Left lung (tissue), 10 donors: ENCODE data around the gene HEXIM1. TPM values are rescaled to one million over a fixed set of nuclear protein-coding genes. Genes with fewer than 3 reads are reported as not detected.
A peak's percentile ranks its signal among the peaks of the same experiment; 100 is the strongest.

ENCODE experiments used
- ATAC-seq: fragments of 200-7000 bp; cut with Tn5 transposase; one replicate; pipeline ENCODE4 v1.9.1; 2020; ENCODE audit warnings: moderate library complexity
- DNase-seq, 4 donors: peaks; one replicate each; pipeline ENCODE4 v3.0.0-alpha.2; 2013 to 2020
- H3K27ac ChIP-seq, 2 donors: fragments of 200-600 bp; sonication (generic) in 1 of 2; one replicate each; pipeline versions ENCODE4 v1.5.0 to v1.8.0; 2020 to 2021
- H3K27me3 ChIP-seq, 2 donors: fragments of 200-600 bp; sonication (generic) in 1 of 2; one replicate each; pipeline versions ENCODE4 v1.5.0 to v1.8.0; 2020 to 2021
- H3K36me3 ChIP-seq, 2 donors: fragments of 200-600 bp; sonication (generic) in 1 of 2; one replicate each; pipeline versions ENCODE4 v1.5.0 to v1.8.0; 2020 to 2021
- H3K4me1 ChIP-seq, 2 donors: fragments of 200-600 bp; one replicate each; pipeline ENCODE4 v1.8.0; 2021
- H3K4me3 ChIP-seq, 2 donors: fragments of 200-600 bp; sonication (generic) in 1 of 2; one replicate each; pipeline versions ENCODE4 v1.5.0 to v1.8.0; 2020 to 2021; ENCODE audit warnings: mild to moderate bottlenecking in 1 of 2
- H3K9me3 ChIP-seq, 2 donors: fragments of 200-600 bp; sonication (generic) in 1 of 2; one replicate each; pipeline versions ENCODE4 v1.5.0 to v1.8.0; 2020 to 2021
- intact Hi-C, 2 donors: fragments of 100-400 bp; cut with DNase I; formaldehyde crosslinking; loops; one replicate each; pipeline versions ENCODE4 v1.11.2 to v1.14.2; 2022
- polyA plus RNA-seq, 6 donors: library from polyadenylated mRNA; unstranded; fragments of 120-200 nt; gene quantifications; one replicate each; pipeline ENCODE4 v1.2.1, GENCODE V29; 2013; ENCODE audit not compliant: insufficient read length in 6 of 6
- total RNA-seq, 2 donors: library from RNA; stranded (reverse); fragmentation: NEBNext Ultra II Directional; extraction: Animal tissue kit (Norgen Biotek cat#: 25700); gene quantifications; one replicate each; pipeline ENCODE4 v1.2.1, GENCODE V29; 2021
- TF ChIP-seq, protein P1 (sequence below), 2 donors: fragments of 200-600 bp; sonication (generic) in 1 of 2; IDR thresholded peaks; one replicate each; pipeline versions ENCODE4 v1.5.0 to v1.8.0; 2021; ENCODE audit warnings: antibody characterized with exemption in 2 of 2
- donor health status: DM: no; HTN: yes; CAD: no.
- donor health status: DM: no; HTN: no; CAD: no.

HEXIM1 gene
- total and polyA plus RNA-seq, 8 donors: 27.3 to 41.5 (median 34.8) TPM

GRCh38 chr17:45108595-45109521 is 39.4 kb upstream of the HEXIM1 start:
- Histone ChIP-seq H3K27ac (no peak overlapping the region), H3K27me3 (no peaks in the 10 kb centered on the region), H3K4me1 (no peaks in the 10 kb centered on the region), H3K36me3 (peaks cover 0 to 61% of the 10 kb centered on the region in 2 donors), H3K4me3 (no peak overlapping the region), H3K9me3 (no peaks in the 10 kb centered on the region)
- ATAC-seq: peak; percentile 25
- TF ChIP-seq, protein P1, sequence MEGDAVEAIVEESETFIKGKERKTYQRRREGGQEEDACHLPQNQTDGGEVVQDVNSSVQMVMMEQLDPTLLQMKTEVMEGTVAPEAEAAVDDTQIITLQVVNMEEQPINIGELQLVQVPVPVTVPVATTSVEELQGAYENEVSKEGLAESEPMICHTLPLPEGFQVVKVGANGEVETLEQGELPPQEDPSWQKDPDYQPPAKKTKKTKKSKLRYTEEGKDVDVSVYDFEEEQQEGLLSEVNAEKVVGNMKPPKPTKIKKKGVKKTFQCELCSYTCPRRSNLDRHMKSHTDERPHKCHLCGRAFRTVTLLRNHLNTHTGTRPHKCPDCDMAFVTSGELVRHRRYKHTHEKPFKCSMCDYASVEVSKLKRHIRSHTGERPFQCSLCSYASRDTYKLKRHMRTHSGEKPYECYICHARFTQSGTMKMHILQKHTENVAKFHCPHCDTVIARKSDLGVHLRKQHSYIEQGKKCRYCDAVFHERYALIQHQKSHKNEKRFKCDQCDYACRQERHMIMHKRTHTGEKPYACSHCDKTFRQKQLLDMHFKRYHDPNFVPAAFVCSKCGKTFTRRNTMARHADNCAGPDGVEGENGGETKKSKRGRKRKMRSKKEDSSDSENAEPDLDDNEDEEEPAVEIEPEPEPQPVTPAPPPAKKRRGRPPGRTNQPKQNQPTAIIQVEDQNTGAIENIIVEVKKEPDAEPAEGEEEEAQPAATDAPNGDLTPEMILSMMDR (IDR thresholded peaks at IDR 0.05): no peak
- intact Hi-C loops: no loop called here
- DNase-seq: no peak

- ATAC-seq: peak; percentile 13
- Histone ChIP-seq H3K27me3 (no peaks in the 10 kb centered on the region), H3K4me3 (no peak overlapping the region), H3K27ac (no peak overlapping the region), H3K36me3 (peaks cover 0 to 40% of the 10 kb centered on the region in 2 donors), H3K4me1 (no peaks in the 10 kb centered on the region), H3K9me3 (no peaks in the 10 kb centered on the region)
- no peak for DNase-seq
- intact Hi-C loops: no loop called here
- TF ChIP-seq, protein P1 (IDR thresholded peaks at IDR 0.05): no peak
Observed at GRCh38 chr17:45110676-45111611, 37.3 kb upstream of the HEXIM1 start.

GRCh38 chr17:45111850-45112249 is 36.4 kb upstream of the HEXIM1 start:
- Histone ChIP-seq H3K27ac (no peak overlapping the region), H3K27me3 (no peaks in the 10 kb centered on the region), H3K9me3 (no peaks in the 10 kb centered on the region), H3K4me3 (no peak overlapping the region), H3K4me1 (no peaks in the 10 kb centered on the region), H3K36me3 (peaks cover 0 to 31% of the 10 kb centered on the region in 2 donors)
- intact Hi-C loops: no loop called here
- ATAC-seq (no peak), DNase-seq (no peak)
- TF ChIP-seq, protein P1 (IDR thresholded peaks at IDR 0.05): no peak

- Histone ChIP-seq H3K27ac (no peak overlapping the region), H3K4me1 (no peaks in the 10 kb centered on the region), H3K36me3 (peaks cover 0 to 21% of the 10 kb centered on the region in 2 donors), H3K9me3 (no peaks in the 10 kb centered on the region), H3K4me3 (no peak overlapping the region), H3K27me3 (no peaks in the 10 kb centered on the region)
- DNase-seq: no peak
- ATAC-seq: no peak
- intact Hi-C loops: no loop called here
- TF ChIP-seq, protein P1 (IDR thresholded peaks at IDR 0.05): no peak
Observed at GRCh38 chr17:45112559-45113423, 35.5 kb upstream of the HEXIM1 start.
